ENCODE data around the gene BGN.

Gene BGN

GRCh38 chrX:153537526-153538295, 42.9 kb downstream of the BGN start:
- Histone ChIP-seq H3K4me1 (ENCODE audit: control insufficient read depth in 1 of 2, insufficient read depth in 2 of 2, low read length in 2 of 2) (no peaks in the 10 kb centered on the region), H3K9me3 (ENCODE audit: control insufficient read depth in 1 of 2, low read length in 2 of 2) (no peaks in the 10 kb centered on the region), H3K4me3 (ENCODE audit: low read depth in 1 of 2, low read length in 2 of 2) (no peak overlapping the region), H3K27me3 (ENCODE audit: low read depth, low read length) (no peaks in the 10 kb centered on the region), H3K27ac (ENCODE audit: low read length) (no peak overlapping the region), H3K36me3 (ENCODE audit: control insufficient read depth in 1 of 2, insufficient read depth in 2 of 2, low read length in 2 of 2) (no peaks in the 10 kb centered on the region)

GRCh38 chrX:153538424-153538823, 43.6 kb downstream of the BGN start:
- Histone ChIP-seq H3K27ac (ENCODE audit: low read length) (no peak overlapping the region), H3K4me3 (ENCODE audit: low read depth in 1 of 2, low read length in 2 of 2) (no peak overlapping the region)

GRCh38 chrX:153539171-153539978, 44.6 kb downstream of the BGN start:
- no peaks in the 10 kb centered on the region for H3K9me3 ChIP-seq (ENCODE audit: control insufficient read depth in 1 of 2, low read length in 2 of 2)
- no peak overlapping the region for H3K4me3 ChIP-seq (ENCODE audit: low read depth in 1 of 2, low read length in 2 of 2)
- no peak overlapping the region for H3K27ac ChIP-seq (ENCODE audit: low read length)
- no peaks in the 10 kb centered on the region for H3K4me1 ChIP-seq (ENCODE audit: control insufficient read depth in 1 of 2, insufficient read depth in 2 of 2, low read length in 2 of 2)
- H3K36me3 ChIP-seq (ENCODE audit: control insufficient read depth in 1 of 2, insufficient read depth in 2 of 2, low read length in 2 of 2) = no peaks in the 10 kb centered on the region
- no peaks in the 10 kb centered on the region for H3K27me3 ChIP-seq (ENCODE audit: low read depth, low read length)

More at GRCh38 chrX:153538424-153538823, 43.6 kb downstream of the BGN start:
- no peaks in the 10 kb centered on the region for H3K4me1 ChIP-seq (ENCODE audit: control insufficient read depth in 1 of 2, insufficient read depth in 2 of 2, low read length in 2 of 2)
- no peaks in the 10 kb centered on the region for H3K36me3 ChIP-seq (ENCODE audit: control insufficient read depth in 1 of 2, insufficient read depth in 2 of 2, low read length in 2 of 2)
- no peaks in the 10 kb centered on the region for H3K27me3 ChIP-seq (ENCODE audit: low read depth, low read length)
- no peaks in the 10 kb centered on the region for H3K9me3 ChIP-seq (ENCODE audit: control insufficient read depth in 1 of 2, low read length in 2 of 2)

DNA sequence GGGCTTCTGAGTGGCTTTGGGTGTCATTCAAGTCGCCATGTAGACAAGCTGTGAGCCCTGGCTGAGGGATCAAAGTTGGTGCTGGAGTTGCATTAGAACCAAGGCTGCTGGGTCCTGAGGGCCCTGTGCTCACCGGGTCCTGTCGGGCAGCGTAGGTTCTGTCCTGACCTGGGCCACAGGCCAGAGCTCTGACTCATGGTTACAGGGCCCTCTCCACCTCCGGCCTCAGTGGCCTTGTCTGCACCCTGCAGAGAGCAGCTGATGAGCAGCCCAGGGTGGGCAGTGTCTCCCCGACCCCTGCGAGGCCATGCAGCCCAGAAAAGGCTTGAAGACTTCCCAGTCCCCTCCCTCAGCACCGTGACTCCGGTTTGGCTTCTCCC, 45.2 kb downstream of the BGN start:
- no peak overlapping the region for H3K27ac ChIP-seq (ENCODE audit: low read length)
- no peaks in the 10 kb centered on the region for H3K27me3 ChIP-seq (ENCODE audit: low read depth, low read length)
- no peaks in the 10 kb centered on the region for H3K4me1 ChIP-seq (ENCODE audit: control insufficient read depth in 1 of 2, insufficient read depth in 2 of 2, low read length in 2 of 2)
- no peaks in the 10 kb centered on the region for H3K36me3 ChIP-seq (ENCODE audit: control insufficient read depth in 1 of 2, insufficient read depth in 2 of 2, low read length in 2 of 2)
- H3K4me3 ChIP-seq (ENCODE audit: low read depth in 1 of 2, low read length in 2 of 2) = no peak overlapping the region
- no peaks in the 10 kb centered on the region for H3K9me3 ChIP-seq (ENCODE audit: control insufficient read depth in 1 of 2, low read length in 2 of 2)

DNA sequence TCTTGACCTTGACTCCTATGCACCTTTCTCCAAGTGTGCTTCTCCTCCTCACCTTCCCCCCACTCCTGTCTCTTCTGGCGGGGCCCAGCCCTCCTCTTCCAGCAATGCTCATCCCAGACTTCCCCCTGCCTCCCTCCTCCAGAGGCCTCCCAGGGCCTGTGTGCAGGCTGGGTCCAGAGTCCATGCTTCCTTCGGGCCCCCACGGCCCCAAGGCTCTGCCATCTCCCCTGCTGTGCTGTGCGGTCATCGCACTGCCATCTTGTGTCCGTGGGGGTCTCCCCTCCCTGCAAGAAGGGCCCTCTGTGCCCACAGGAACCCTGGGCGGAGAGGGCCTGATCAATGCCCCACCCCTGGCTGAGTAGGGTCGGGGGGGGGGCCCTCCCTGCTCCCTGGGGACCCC, 49.9 kb downstream of the BGN start:
- Histone ChIP-seq H3K27me3 (ENCODE audit: low read depth, low read length) (no peaks in the 10 kb centered on the region), H3K4me3 (ENCODE audit: low read depth in 1 of 2, low read length in 2 of 2) (no peak overlapping the region), H3K27ac (ENCODE audit: low read length) (no peak overlapping the region), H3K4me1 (ENCODE audit: control insufficient read depth in 1 of 2, insufficient read depth in 2 of 2, low read length in 2 of 2) (no peaks in the 10 kb centered on the region), H3K9me3 (ENCODE audit: control insufficient read depth in 1 of 2, low read length in 2 of 2) (no peaks in the 10 kb centered on the region), H3K36me3 (ENCODE audit: control insufficient read depth in 1 of 2, insufficient read depth in 2 of 2, low read length in 2 of 2) (no peaks in the 10 kb centered on the region)

DNA sequence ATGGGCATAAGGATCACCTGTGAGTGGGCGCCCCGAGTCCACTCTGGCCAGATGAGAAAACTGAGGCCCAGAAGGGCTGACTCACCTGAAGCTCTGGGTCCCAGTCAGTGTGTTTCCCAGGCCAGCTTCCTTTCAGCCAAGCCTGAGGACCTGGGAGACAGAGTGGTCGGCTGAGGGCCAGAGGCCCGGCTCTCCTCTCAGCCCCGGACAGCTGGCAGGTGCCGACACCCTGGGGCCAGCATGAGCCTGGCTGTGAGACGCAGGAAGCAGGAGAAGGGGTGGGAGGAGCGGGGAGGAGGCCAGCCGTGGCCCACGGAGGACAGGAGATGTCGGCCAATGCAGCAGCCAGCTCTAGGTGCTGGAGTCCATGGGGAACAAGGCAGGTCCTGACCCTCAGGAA, 51.6 kb downstream of the BGN start:
- no peak overlapping the region for H3K27ac ChIP-seq (ENCODE audit: low read length)
- no peaks in the 10 kb centered on the region for H3K9me3 ChIP-seq (ENCODE audit: control insufficient read depth in 1 of 2, low read length in 2 of 2)
- H3K4me3 ChIP-seq (ENCODE audit: low read depth in 1 of 2, low read length in 2 of 2) = no peak overlapping the region
- H3K4me1 ChIP-seq (ENCODE audit: control insufficient read depth in 1 of 2, insufficient read depth in 2 of 2, low read length in 2 of 2) = no peaks in the 10 kb centered on the region
- H3K27me3 ChIP-seq (ENCODE audit: low read depth, low read length) = no peaks in the 10 kb centered on the region
- no peaks in the 10 kb centered on the region for H3K36me3 ChIP-seq (ENCODE audit: control insufficient read depth in 1 of 2, insufficient read depth in 2 of 2, low read length in 2 of 2)

- H3K27me3 ChIP-seq (ENCODE audit: low read depth, low read length) = no peaks in the 10 kb centered on the region
- H3K4me1 ChIP-seq (ENCODE audit: control insufficient read depth in 1 of 2, insufficient read depth in 2 of 2, low read length in 2 of 2) = no peaks in the 10 kb centered on the region
- no peak overlapping the region for H3K4me3 ChIP-seq (ENCODE audit: low read depth in 1 of 2, low read length in 2 of 2)
- H3K9me3 ChIP-seq (ENCODE audit: control insufficient read depth in 1 of 2, low read length in 2 of 2) = no peaks in the 10 kb centered on the region
- H3K36me3 ChIP-seq (ENCODE audit: control insufficient read depth in 1 of 2, insufficient read depth in 2 of 2, low read length in 2 of 2) = no peaks in the 10 kb centered on the region
- H3K27ac ChIP-seq (ENCODE audit: low read length) = no peak overlapping the region
Measured at GRCh38 chrX:153547195-153547594, 52.4 kb downstream of the BGN start.

DNA sequence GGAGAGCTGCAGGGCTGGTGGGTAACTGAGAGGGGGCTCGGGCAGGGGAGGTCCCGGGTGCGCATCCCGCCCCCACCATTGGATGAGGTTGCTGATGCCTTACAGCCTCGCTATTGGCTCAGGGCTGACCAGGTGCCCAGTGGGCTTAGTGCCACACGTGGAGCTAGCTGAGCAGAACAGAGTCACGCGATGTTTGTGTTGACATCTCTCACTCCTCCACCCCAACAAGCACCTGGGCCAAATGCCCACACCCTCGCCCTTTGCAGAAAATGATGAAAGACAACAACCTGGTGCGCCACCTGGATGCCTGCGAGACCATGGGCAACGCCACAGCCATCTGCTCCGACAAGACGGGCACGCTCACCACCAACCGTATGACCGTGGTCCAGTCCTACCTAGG, 54.5 kb downstream of the BGN start:
- no peaks in the 10 kb centered on the region for H3K4me1 ChIP-seq (ENCODE audit: control insufficient read depth in 1 of 2, insufficient read depth in 2 of 2, low read length in 2 of 2)
- no peaks in the 10 kb centered on the region for H3K27me3 ChIP-seq (ENCODE audit: low read depth, low read length)
- no peaks in the 10 kb centered on the region for H3K9me3 ChIP-seq (ENCODE audit: control insufficient read depth in 1 of 2, low read length in 2 of 2)
- no peaks in the 10 kb centered on the region for H3K36me3 ChIP-seq (ENCODE audit: control insufficient read depth in 1 of 2, insufficient read depth in 2 of 2, low read length in 2 of 2)
- no peak overlapping the region for H3K27ac ChIP-seq (ENCODE audit: low read length)
- H3K4me3 ChIP-seq (ENCODE audit: low read depth in 1 of 2, low read length in 2 of 2) = no peak overlapping the region

- no peaks in the 10 kb centered on the region for H3K36me3 ChIP-seq (ENCODE audit: control insufficient read depth in 1 of 2, insufficient read depth in 2 of 2, low read length in 2 of 2)
- H3K4me3 ChIP-seq (ENCODE audit: low read depth in 1 of 2, low read length in 2 of 2) = no peak overlapping the region
- H3K27ac ChIP-seq (ENCODE audit: low read length) = no peak overlapping the region
- H3K4me1 ChIP-seq (ENCODE audit: control insufficient read depth in 1 of 2, insufficient read depth in 2 of 2, low read length in 2 of 2) = no peaks in the 10 kb centered on the region
- no peaks in the 10 kb centered on the region for H3K27me3 ChIP-seq (ENCODE audit: low read depth, low read length)
- no peaks in the 10 kb centered on the region for H3K9me3 ChIP-seq (ENCODE audit: control insufficient read depth in 1 of 2, low read length in 2 of 2)
Measured at GRCh38 chrX:153549807-153550206, 55.0 kb downstream of the BGN start.

- no peaks in the 10 kb centered on the region for H3K36me3 ChIP-seq (ENCODE audit: control insufficient read depth in 1 of 2, insufficient read depth in 2 of 2, low read length in 2 of 2)
- no peaks in the 10 kb centered on the region for H3K4me1 ChIP-seq (ENCODE audit: control insufficient read depth in 1 of 2, insufficient read depth in 2 of 2, low read length in 2 of 2)
- no peak overlapping the region for H3K27ac ChIP-seq (ENCODE audit: low read length)
- H3K27me3 ChIP-seq (ENCODE audit: low read depth, low read length) = no peaks in the 10 kb centered on the region
- H3K9me3 ChIP-seq (ENCODE audit: control insufficient read depth in 1 of 2, low read length in 2 of 2) = no peaks in the 10 kb centered on the region
- H3K4me3 ChIP-seq (ENCODE audit: low read depth in 1 of 2, low read length in 2 of 2) = no peak overlapping the region
Measured at GRCh38 chrX:153551135-153551534, 56.4 kb downstream of the BGN start.

- no peaks in the 10 kb centered on the region for H3K9me3 ChIP-seq (ENCODE audit: control insufficient read depth in 1 of 2, low read length in 2 of 2)
- H3K27ac ChIP-seq (ENCODE audit: low read length) = no peak overlapping the region
- H3K27me3 ChIP-seq (ENCODE audit: low read depth, low read length) = no peaks in the 10 kb centered on the region
Measured at GRCh38 chrX:153554519-153555167, 59.9 kb downstream of the BGN start.

More at GRCh38 chrX:153554519-153555167, 59.9 kb downstream of the BGN start:
- Histone ChIP-seq H3K36me3 (ENCODE audit: control insufficient read depth in 1 of 2, insufficient read depth in 2 of 2, low read length in 2 of 2) (no peaks in the 10 kb centered on the region), H3K4me3 (ENCODE audit: low read depth in 1 of 2, low read length in 2 of 2) (no peak overlapping the region), H3K4me1 (ENCODE audit: control insufficient read depth in 1 of 2, insufficient read depth in 2 of 2, low read length in 2 of 2) (no peaks in the 10 kb centered on the region)

Measured in muscle layer of duodenum (tissue), 2 donors.